NT2/D1 (cell line): ENCODE data around the gene ROR2.

ENCODE experiments used
- DNase-seq: peaks from one replicate; pipeline ENCODE4 v3.0.0-alpha.2; 2011; ENCODE audit warnings: low read depth, low spot score
- H3K27me3 ChIP-seq: 2 replicates; pipeline ENCODE4 v1.6.0; 2011; ENCODE audit warnings: mild to moderate bottlenecking; ENCODE audit not compliant: insufficient read length, insufficient read depth
- H3K36me3 ChIP-seq: 2 replicates; pipeline ENCODE4 v1.6.1; 2011; ENCODE audit warnings: mild to moderate bottlenecking, low read length, mixed read lengths; ENCODE audit not compliant: insufficient read depth, insufficient read length
- H3K4me1 ChIP-seq: 2 replicates; pipeline ENCODE4 v1.5.1; 2011; ENCODE audit not compliant: insufficient read depth, insufficient read length
- H3K4me3 ChIP-seq: 2 replicates; pipeline ENCODE4 v1.5.1; 2011; ENCODE audit warnings: low read depth; ENCODE audit not compliant: insufficient read length
- H3K9ac ChIP-seq: 2 replicates; pipeline ENCODE4 v1.6.0; 2011; ENCODE audit warnings: low read depth; ENCODE audit not compliant: insufficient read length
- H3K9me3 ChIP-seq: 2 replicates; pipeline ENCODE4 v1.5.1; 2011; ENCODE audit warnings: mild to moderate bottlenecking, low read length; ENCODE audit not compliant: insufficient read depth
- SUZ12 ChIP-seq: IDR thresholded peaks from 2 replicates; pipeline ENCODE4 v1.6.1; 2011; ENCODE audit not compliant: insufficient read length, insufficient read depth; ENCODE audit errors: extremely low read depth
- YY1 ChIP-seq: IDR thresholded peaks from 2 replicates; pipeline ENCODE4 v1.6.1; 2011; ENCODE audit not compliant: insufficient read length, insufficient read depth
- ZNF274 ChIP-seq: IDR thresholded peaks from 2 replicates; pipeline ENCODE4 v1.6.1; 2011; ENCODE audit warnings: mild to moderate bottlenecking, low read depth, low read length

Gene ROR2

DNA sequence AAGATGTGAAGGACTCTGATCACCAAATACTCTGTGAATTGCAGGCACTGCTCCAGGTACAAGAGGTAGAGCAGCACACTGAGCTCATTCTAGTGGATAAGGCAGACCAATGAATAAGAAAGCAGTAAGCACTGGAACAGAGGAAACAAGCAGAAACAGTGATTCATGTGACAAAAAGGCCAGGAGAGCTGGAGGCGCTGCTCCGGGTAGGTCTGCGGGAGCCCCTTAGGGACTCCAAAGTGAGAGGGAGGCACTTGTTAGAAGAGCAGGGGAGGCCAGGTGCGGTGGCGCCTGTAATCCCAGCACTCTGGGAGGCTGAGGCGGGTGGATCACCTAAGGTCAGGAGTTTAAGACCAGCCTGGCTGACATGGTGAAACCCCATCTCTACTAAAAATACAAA lies 294.8 kb downstream of the ROR2 start:
- H3K27me3 ChIP-seq: no peaks in the 10 kb centered on the region
- H3K4me3 ChIP-seq: no peak overlapping the region
- TF ChIP-seq SUZ12 (no peak), YY1 (no peak), ZNF274 (no peak)
- peaks cover 2% of the 10 kb centered on the region for H3K4me1 ChIP-seq
- no peaks in the 10 kb centered on the region for H3K36me3 ChIP-seq
- no peak overlapping the region for H3K9ac ChIP-seq
- no peak for DNase-seq
- no peaks in the 10 kb centered on the region for H3K9me3 ChIP-seq

GRCh38 chr9:91654527-91654926 lies 295.5 kb downstream of the ROR2 start:
- DNase-seq: no peak
- TF ChIP-seq ZNF274 (no peak), SUZ12 (no peak), YY1 (no peak)

DNA sequence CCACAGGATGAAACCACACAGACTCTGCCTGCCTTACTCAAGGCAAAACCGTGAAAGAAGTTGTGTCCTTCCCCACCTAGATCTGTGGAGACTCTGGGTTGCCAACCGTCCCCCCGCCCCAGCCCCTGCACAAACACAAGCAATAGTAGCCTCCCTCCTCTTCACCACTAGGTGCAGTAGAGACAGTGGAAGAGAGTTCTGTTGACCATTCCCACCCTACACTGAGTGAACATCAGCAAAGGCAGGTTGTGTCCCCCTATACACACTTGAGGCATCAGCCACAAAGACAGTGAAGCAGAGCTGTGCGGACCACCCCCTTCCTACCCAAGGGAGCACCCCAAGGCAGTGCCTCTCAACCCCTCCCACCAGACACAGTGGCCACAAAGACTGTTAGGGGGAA lies 302.7 kb downstream of the ROR2 start:
- Histone ChIP-seq H3K4me1 (no peaks in the 10 kb centered on the region), H3K36me3 (no peaks in the 10 kb centered on the region), H3K9me3 (no peaks in the 10 kb centered on the region), H3K27me3 (no peaks in the 10 kb centered on the region), H3K9ac (no peak overlapping the region), H3K4me3 (no peak overlapping the region)
- DNase-seq: no peak
- TF ChIP-seq SUZ12 (no peak), YY1 (no peak), ZNF274 (no peak)

More at GRCh38 chr9:91654527-91654926, 295.5 kb downstream of the ROR2 start:
- H3K9ac ChIP-seq: no peak overlapping the region
- no peaks in the 10 kb centered on the region for H3K36me3 ChIP-seq
- H3K4me1 ChIP-seq: peaks cover 1% of the 10 kb centered on the region
- H3K27me3 ChIP-seq: no peaks in the 10 kb centered on the region
- H3K9me3 ChIP-seq: no peaks in the 10 kb centered on the region
- H3K4me3 ChIP-seq: no peak overlapping the region

GRCh38 chr9:91646702-91647101 lies 303.3 kb downstream of the ROR2 start:
- H3K9me3 ChIP-seq: no peaks in the 10 kb centered on the region
- no peaks in the 10 kb centered on the region for H3K4me1 ChIP-seq
- no peak for DNase-seq
- no peaks in the 10 kb centered on the region for H3K36me3 ChIP-seq
- H3K27me3 ChIP-seq: no peaks in the 10 kb centered on the region
- H3K4me3 ChIP-seq: no peak overlapping the region
- no peak for TF ChIP-seq SUZ12
- no peak for TF ChIP-seq ZNF274
- no peak for TF ChIP-seq YY1
- H3K9ac ChIP-seq: no peak overlapping the region

DNA sequence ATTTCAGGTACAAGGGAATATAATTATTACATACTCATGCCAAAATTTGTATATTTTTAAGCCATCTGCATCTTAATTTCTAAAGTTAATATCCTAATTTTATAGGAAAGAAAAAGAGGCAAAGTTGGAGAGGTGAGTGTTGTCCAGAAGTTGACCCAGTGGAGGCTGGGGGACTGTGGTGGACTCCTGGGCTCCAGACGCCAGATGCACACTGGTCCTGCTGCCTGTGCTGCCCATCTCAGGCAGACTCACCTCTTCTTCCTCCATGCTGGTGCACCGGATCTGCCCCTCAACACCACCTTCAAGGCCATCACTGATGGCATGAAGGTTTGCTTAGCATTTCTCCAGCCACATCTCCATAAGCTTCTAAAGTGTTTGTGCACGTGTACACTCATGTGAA lies 305.6 kb downstream of the ROR2 start:
- Histone ChIP-seq H3K9ac (no peak overlapping the region), H3K36me3 (no peaks in the 10 kb centered on the region), H3K4me1 (no peaks in the 10 kb centered on the region), H3K9me3 (no peaks in the 10 kb centered on the region), H3K27me3 (no peaks in the 10 kb centered on the region), H3K4me3 (no peak overlapping the region)
- TF ChIP-seq SUZ12 (no peak), YY1 (no peak), ZNF274 (no peak)
- no peak for DNase-seq

- Histone ChIP-seq H3K9ac (no peak overlapping the region), H3K4me3 (no peak overlapping the region), H3K36me3 (no peaks in the 10 kb centered on the region), H3K9me3 (no peaks in the 10 kb centered on the region), H3K27me3 (no peaks in the 10 kb centered on the region), H3K4me1 (no peaks in the 10 kb centered on the region)
- DNase-seq: no peak
- TF ChIP-seq ZNF274 (no peak), YY1 (no peak), SUZ12 (no peak)
Measured at GRCh38 chr9:91643481-91644077, 306.4 kb downstream of the ROR2 start.

GRCh38 chr9:91642771-91643170 lies 307.3 kb downstream of the ROR2 start:
- no peak overlapping the region for H3K9ac ChIP-seq
- TF ChIP-seq YY1: no peak
- no peak for TF ChIP-seq ZNF274
- TF ChIP-seq SUZ12: no peak

GRCh38 chr9:91640428-91640827 lies 309.6 kb downstream of the ROR2 start:
- no peak overlapping the region for H3K9ac ChIP-seq
- no peak overlapping the region for H3K4me3 ChIP-seq
- TF ChIP-seq SUZ12 (no peak), YY1 (no peak), ZNF274 (no peak)
- H3K9me3 ChIP-seq: no peaks in the 10 kb centered on the region
- no peak for DNase-seq
- H3K36me3 ChIP-seq: no peaks in the 10 kb centered on the region
- no peaks in the 10 kb centered on the region for H3K4me1 ChIP-seq
- H3K27me3 ChIP-seq: no peaks in the 10 kb centered on the region

More at GRCh38 chr9:91642771-91643170, 307.3 kb downstream of the ROR2 start:
- no peaks in the 10 kb centered on the region for H3K4me1 ChIP-seq
- H3K36me3 ChIP-seq: no peaks in the 10 kb centered on the region
- H3K4me3 ChIP-seq: no peak overlapping the region
- H3K9me3 ChIP-seq: no peaks in the 10 kb centered on the region
- no peak for DNase-seq
- H3K27me3 ChIP-seq: no peaks in the 10 kb centered on the region
